ENCODE results near the gene DDX1.

Gene DDX1

GRCh38 chr2:15579641-15580040, 12.0 kb upstream of the DDX1 start:
- no peaks in the 10 kb centered on the region for H3K36me3 Mint-ChIP-seq (ENCODE audit: low read depth)
- no peaks in the 10 kb centered on the region for H3K4me1 Mint-ChIP-seq (ENCODE audit: low read depth)
- H3K4me3 Mint-ChIP-seq: no peak overlapping the region
- H3K9me3 Mint-ChIP-seq: no peaks in the 10 kb centered on the region
- H3K27ac Mint-ChIP-seq: no peak overlapping the region
- peaks cover 3% of the 10 kb centered on the region for H3K27me3 Mint-ChIP-seq

GRCh38 chr2:15580451-15580850, 11.2 kb upstream of the DDX1 start:
- Mint-ChIP-seq H3K4me1 (ENCODE audit: low read depth) (peaks cover 4% of the 10 kb centered on the region), H3K27me3 (peaks cover 3% of the 10 kb centered on the region), H3K36me3 (ENCODE audit: low read depth) (no peaks in the 10 kb centered on the region), H3K4me3 (no peak overlapping the region), H3K9me3 (no peaks in the 10 kb centered on the region), H3K27ac (no peak overlapping the region)

- H3K4me1 Mint-ChIP-seq (ENCODE audit: low read depth): peaks cover 5% of the 10 kb centered on the region
- no peak overlapping the region for H3K4me3 Mint-ChIP-seq
- no peaks in the 10 kb centered on the region for H3K9me3 Mint-ChIP-seq
- no peak overlapping the region for H3K27ac Mint-ChIP-seq
- H3K36me3 Mint-ChIP-seq (ENCODE audit: low read depth): no peaks in the 10 kb centered on the region
- H3K27me3 Mint-ChIP-seq: peaks cover 3% of the 10 kb centered on the region
Measured at GRCh38 chr2:15582710-15583357, 8.8 kb upstream of the DDX1 start.

DNA sequence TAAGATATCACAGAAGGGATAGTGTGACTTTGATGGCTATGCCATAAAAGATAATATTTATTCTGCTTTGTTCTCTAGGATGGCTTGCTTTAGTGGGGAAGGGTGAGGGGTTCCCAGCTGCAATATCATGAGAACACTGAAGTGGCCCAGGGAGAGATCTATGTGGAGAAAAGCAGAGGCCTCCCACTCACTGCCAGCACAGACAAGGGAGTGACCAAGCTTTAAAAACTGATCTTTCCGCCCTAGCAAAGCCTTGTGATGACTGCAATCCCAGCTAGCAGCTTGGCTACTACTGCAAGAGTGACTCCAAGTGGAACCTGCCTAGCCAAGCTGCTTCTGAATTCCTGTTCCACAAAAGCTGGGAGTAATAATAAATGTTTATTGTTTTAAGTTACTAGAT, 7.8 kb upstream of the DDX1 start:
- Mint-ChIP-seq H3K4me3 (no peak overlapping the region), H3K4me1 (ENCODE audit: low read depth) (peaks cover 5% of the 10 kb centered on the region), H3K27ac (no peak overlapping the region), H3K27me3 (peaks cover 3% of the 10 kb centered on the region), H3K9me3 (no peaks in the 10 kb centered on the region), H3K36me3 (ENCODE audit: low read depth) (no peaks in the 10 kb centered on the region)

- Mint-ChIP-seq H3K4me1 (ENCODE audit: low read depth) (peaks cover 5% of the 10 kb centered on the region), H3K4me3 (no peak overlapping the region), H3K9me3 (no peaks in the 10 kb centered on the region)
Measured at GRCh38 chr2:15584316-15584715, 7.4 kb upstream of the DDX1 start.

DNA sequence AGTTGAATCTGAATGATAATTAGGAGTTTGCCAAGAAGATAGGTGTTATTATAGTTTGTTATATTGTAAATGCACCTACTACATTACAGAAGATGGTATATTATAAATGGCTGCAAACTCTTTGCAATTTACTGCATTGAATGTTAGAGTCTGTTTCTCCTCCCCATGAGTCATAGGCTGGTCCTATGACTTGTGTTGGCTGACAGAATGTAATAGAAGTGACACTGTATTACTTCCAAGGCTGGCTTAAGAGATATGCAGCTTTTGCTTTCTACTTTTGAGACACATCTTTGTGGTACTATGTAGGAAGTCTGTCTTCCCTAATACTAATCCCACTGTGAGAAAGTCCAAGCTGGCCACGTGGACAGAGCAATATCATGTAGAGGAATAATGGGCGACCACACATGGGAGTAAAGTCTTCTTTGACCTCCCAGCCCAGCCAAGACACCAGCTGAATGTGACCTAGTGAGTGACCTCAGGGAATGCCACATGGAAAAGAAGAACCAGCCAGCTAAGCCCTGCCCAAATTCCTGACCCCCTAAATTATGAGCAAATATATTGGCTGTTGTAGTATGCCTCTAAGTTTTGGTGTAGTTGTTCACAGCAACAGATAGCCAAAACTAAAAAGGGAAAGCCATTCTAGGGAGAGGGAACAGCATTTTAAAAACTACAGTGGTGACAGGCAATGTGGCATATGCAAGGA, 6.8 kb upstream of the DDX1 start:
- H3K9me3 Mint-ChIP-seq: no peaks in the 10 kb centered on the region
- no peaks in the 10 kb centered on the region for H3K27me3 Mint-ChIP-seq
- peaks cover 5% of the 10 kb centered on the region for H3K4me1 Mint-ChIP-seq (ENCODE audit: low read depth)
- H3K36me3 Mint-ChIP-seq (ENCODE audit: low read depth): no peaks in the 10 kb centered on the region
- no peak overlapping the region for H3K27ac Mint-ChIP-seq
- H3K4me3 Mint-ChIP-seq: no peak overlapping the region

More at GRCh38 chr2:15584316-15584715, 7.4 kb upstream of the DDX1 start:
- no peaks in the 10 kb centered on the region for H3K36me3 Mint-ChIP-seq (ENCODE audit: low read depth)
- no peak overlapping the region for H3K27ac Mint-ChIP-seq
- no peaks in the 10 kb centered on the region for H3K27me3 Mint-ChIP-seq

GRCh38 chr2:15588329-15588919, 3.2 kb upstream of the DDX1 start:
- H3K27me3 Mint-ChIP-seq: no peaks in the 10 kb centered on the region
- no peak overlapping the region for H3K27ac Mint-ChIP-seq
- no peaks in the 10 kb centered on the region for H3K9me3 Mint-ChIP-seq
- H3K36me3 Mint-ChIP-seq (ENCODE audit: low read depth): peaks cover 5% of the 10 kb centered on the region
- peaks cover 20% of the 10 kb centered on the region for H3K4me1 Mint-ChIP-seq (ENCODE audit: low read depth)
- H3K4me3 Mint-ChIP-seq: no peak overlapping the region

- H3K9me3 Mint-ChIP-seq: no peaks in the 10 kb centered on the region
- H3K4me1 Mint-ChIP-seq (ENCODE audit: low read depth): peaks cover 27% of the 10 kb centered on the region
- H3K36me3 Mint-ChIP-seq (ENCODE audit: low read depth): peaks cover 25% of the 10 kb centered on the region
- peak overlapping the region; percentile 94 for H3K4me3 Mint-ChIP-seq
- peak overlapping the region; percentile 96 for H3K27ac Mint-ChIP-seq
- no peaks in the 10 kb centered on the region for H3K27me3 Mint-ChIP-seq
Measured at GRCh38 chr2:15591373-15591691, 336 bp upstream of the DDX1 start.

GRCh38 chr2:15593327-15593705, 1.6 kb downstream of the DDX1 start:
- H3K4me3 Mint-ChIP-seq: peak overlapping the region; percentile 94
- H3K27me3 Mint-ChIP-seq: no peaks in the 10 kb centered on the region
- H3K4me1 Mint-ChIP-seq (ENCODE audit: low read depth): peaks cover 30% of the 10 kb centered on the region
- H3K27ac Mint-ChIP-seq: peak overlapping the region; percentile 96
- H3K9me3 Mint-ChIP-seq: no peaks in the 10 kb centered on the region
- H3K36me3 Mint-ChIP-seq (ENCODE audit: low read depth): peaks cover 42% of the 10 kb centered on the region

GRCh38 chr2:15594291-15595256, 2.9 kb downstream of the DDX1 start:
- Mint-ChIP-seq H3K4me1 (ENCODE audit: low read depth) (peaks cover 30% of the 10 kb centered on the region), H3K9me3 (no peaks in the 10 kb centered on the region), H3K27me3 (no peaks in the 10 kb centered on the region), H3K4me3 (no peak overlapping the region), H3K27ac (no peak overlapping the region), H3K36me3 (ENCODE audit: low read depth) (peaks cover 49% of the 10 kb centered on the region)

DNA sequence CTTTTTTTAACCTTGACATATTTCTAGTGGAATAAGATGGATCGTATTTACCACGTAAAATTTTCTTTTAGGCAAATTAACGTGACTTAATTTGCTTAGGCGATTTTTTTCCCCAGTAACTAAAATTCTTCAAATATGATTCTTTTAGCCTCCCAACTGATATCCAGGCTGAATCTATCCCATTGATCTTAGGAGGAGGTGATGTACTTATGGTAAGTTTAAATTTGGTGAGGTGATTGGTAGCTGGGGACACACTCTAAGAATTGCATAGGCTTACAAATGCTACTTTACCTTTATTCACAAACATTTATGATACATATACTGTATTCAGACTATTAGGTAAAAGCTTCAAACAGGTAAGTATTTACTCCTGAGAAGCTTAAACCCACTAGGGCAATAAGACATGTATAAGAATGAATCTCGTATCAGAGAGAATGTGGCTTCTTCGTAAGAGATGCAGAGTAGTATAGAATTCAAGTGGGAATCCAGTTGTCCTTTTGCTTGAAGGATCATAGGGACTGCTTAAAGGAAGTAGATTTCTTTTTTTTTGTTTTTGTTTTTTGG, 3.8 kb downstream of the DDX1 start:
- H3K27ac Mint-ChIP-seq: no peak overlapping the region
- peaks cover 53% of the 10 kb centered on the region for H3K36me3 Mint-ChIP-seq (ENCODE audit: low read depth)
- H3K9me3 Mint-ChIP-seq: no peaks in the 10 kb centered on the region
- no peaks in the 10 kb centered on the region for H3K27me3 Mint-ChIP-seq
- no peak overlapping the region for H3K4me3 Mint-ChIP-seq
- peaks cover 30% of the 10 kb centered on the region for H3K4me1 Mint-ChIP-seq (ENCODE audit: low read depth)

GRCh38 chr2:15595936-15596335, 4.3 kb downstream of the DDX1 start:
- Mint-ChIP-seq H3K27me3 (no peaks in the 10 kb centered on the region), H3K4me1 (ENCODE audit: low read depth) (peaks cover 29% of the 10 kb centered on the region), H3K4me3 (no peak overlapping the region), H3K9me3 (no peaks in the 10 kb centered on the region), H3K27ac (no peak overlapping the region), H3K36me3 (ENCODE audit: low read depth) (peaks cover 58% of the 10 kb centered on the region)

DNA sequence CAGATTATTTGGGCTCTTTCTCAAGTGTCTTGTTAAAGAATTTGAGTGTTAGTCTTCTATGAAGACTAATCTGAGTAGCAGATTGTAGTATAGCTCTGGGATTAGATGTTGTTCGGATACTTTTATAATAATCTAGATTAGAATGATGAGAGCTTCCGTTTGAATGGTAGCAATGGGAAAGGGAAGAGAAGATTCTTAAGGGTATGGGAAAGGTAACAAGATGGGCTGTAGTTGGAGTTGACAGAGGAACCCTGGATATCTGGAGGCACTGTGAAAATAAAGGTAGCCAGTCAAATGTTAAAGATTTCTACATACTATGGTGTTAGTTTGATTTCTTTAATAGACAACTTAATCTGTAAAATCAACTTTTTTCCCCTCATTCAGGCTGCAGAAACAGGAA, 4.7 kb downstream of the DDX1 start:
- no peak overlapping the region for H3K27ac Mint-ChIP-seq
- no peak overlapping the region for H3K4me3 Mint-ChIP-seq
- no peaks in the 10 kb centered on the region for H3K9me3 Mint-ChIP-seq
- H3K36me3 Mint-ChIP-seq (ENCODE audit: low read depth): peaks cover 62% of the 10 kb centered on the region
- peaks cover 25% of the 10 kb centered on the region for H3K4me1 Mint-ChIP-seq (ENCODE audit: low read depth)
- no peaks in the 10 kb centered on the region for H3K27me3 Mint-ChIP-seq

DNA sequence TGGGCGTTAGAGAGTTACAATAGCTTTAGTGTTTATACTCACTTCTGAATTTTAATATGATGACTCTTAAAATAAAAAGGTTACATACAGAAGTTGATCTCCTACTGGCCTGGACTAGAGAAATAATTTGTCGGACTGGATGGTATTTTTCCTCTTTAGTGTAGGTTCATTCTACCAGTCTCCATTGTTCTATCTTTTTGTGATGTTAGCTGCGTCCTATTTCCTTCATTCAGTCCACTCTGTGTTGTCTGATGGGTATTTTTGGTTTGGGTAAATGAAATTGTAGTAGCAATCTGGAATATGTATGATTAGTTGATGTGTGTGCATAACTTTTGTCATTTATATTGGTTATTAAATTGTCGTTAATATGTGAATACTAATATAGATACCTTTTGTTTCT, 5.3 kb downstream of the DDX1 start:
- Mint-ChIP-seq H3K4me3 (no peak overlapping the region), H3K4me1 (ENCODE audit: low read depth) (peaks cover 22% of the 10 kb centered on the region), H3K27me3 (no peaks in the 10 kb centered on the region), H3K36me3 (ENCODE audit: low read depth) (peaks cover 68% of the 10 kb centered on the region), H3K9me3 (no peaks in the 10 kb centered on the region), H3K27ac (no peak overlapping the region)
